H7 (cell line): Measurements from ENCODE around the gene ATP11A. TPM values are rescaled to one million over a fixed set of nuclear protein-coding genes. Genes with fewer than 3 reads are reported as not detected.
"Not testable (repeated sequence)": the region's sequence is repeated elsewhere in the genome, so short reads cannot be mapped to it uniquely, and the experiment has no call there.

Source experiments
- DNase-seq: peaks from one replicate; pipeline ENCODE4 v3.0.0; 2012
- H3K27me3 ChIP-seq: 2 replicates; pipeline ENCODE4 v1.6.0; 2011; ENCODE audit warnings: mild to moderate bottlenecking, low read length; ENCODE audit not compliant: control insufficient read depth, insufficient read depth
- H3K36me3 ChIP-seq: replicated peaks from 2 replicates; pipeline ENCODE4 v1.5.1; 2011; ENCODE audit warnings: low read length; ENCODE audit not compliant: control insufficient read depth, insufficient read depth
- H3K4me3 ChIP-seq: 2 replicates; pipeline ENCODE4 v1.5.1; 2011; ENCODE audit warnings: low read depth, mild to moderate bottlenecking, control low read depth, low read length, moderate library complexity; ENCODE audit not compliant: insufficient read depth
- total RNA-seq: library from RNA; depleted of rRNA; stranded (reverse); fragments of >200 nt; shearing (Covaris generic); gene quantifications from 2 replicates; pipeline ENCODE4 v1.2.3, GENCODE V29; 2014

ATP11A gene
- total RNA-seq, 1 experiment from 2014 or later = 9.9 TPM

DNA sequence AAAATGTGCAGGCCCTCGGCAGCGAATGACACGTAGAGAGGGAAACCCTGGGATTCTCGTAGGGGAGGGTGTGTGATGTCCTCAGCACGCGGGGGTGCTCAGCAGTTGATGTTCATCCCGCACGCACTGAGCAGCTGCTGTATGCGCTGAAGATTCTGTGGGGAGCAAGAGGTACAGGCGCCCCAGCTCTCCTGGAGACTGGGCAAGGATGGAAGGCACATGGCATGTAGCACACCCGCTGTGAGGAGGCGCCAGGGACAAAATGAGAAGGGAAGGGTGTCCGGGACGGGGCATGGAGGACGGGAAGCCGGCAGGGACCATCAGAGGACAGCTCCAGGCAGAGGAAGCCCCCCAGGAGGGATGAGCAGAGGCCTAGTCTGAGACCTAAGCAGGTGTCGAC is 15.4 kb downstream of the ATP11A start:
- no peaks in the 10 kb centered on the region for H3K36me3 ChIP-seq
- no peaks in the 10 kb centered on the region for H3K27me3 ChIP-seq
- peak; percentile 53 for DNase-seq
- H3K4me3 ChIP-seq = no peak overlapping the region

DNA sequence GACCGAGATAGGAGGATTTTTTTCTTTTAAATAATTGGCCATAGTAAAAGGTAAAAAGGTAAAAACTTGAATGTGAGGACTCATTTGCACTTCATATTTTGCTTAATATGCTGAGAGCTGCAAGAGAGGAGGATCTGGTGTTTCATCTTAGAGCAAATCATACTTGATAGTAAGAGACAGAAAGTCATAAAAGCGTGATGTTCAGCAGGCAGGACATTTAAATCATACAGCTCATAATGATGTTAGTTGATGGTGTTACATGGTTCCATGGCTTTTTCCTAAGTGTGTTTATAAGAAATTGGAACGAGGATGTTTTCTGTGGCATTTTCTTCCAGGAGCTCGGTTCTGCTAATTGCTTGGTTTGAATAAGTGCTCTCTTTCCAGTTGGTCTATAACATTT is 16.3 kb downstream of the ATP11A start:
- DNase-seq = no peak
- Histone ChIP-seq H3K27me3 (no peaks in the 10 kb centered on the region), H3K4me3 (no peak overlapping the region), H3K36me3 (no peaks in the 10 kb centered on the region)

- H3K27me3 ChIP-seq = no peaks in the 10 kb centered on the region
- H3K4me3 ChIP-seq = no peak overlapping the region
- DNase-seq = peak; percentile 47
- H3K36me3 ChIP-seq = no peaks in the 10 kb centered on the region
Observed at GRCh38 chr13:112708560-112709240, 18.9 kb downstream of the ATP11A start.

DNA sequence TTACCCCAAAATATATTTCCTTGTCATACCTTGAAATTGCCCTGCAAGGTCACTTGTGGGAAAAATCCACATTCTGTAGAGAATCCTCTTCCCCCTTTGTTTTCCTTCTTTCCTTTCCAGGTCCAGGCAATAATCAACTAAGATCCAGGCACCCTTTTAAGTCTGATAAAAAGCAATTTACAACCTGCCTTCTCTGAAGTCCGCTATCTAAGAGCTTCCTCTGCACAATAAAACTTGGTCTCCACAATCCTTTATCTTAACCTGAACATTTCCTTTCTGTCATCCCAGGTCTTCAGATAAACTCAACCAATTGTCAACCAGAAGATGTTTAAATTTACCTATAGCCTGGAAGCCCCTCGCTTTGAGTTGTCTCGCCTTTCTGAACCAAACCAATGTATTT is 19.5 kb downstream of the ATP11A start:
- not testable (repeated sequence) for H3K36me3 ChIP-seq, H3K27me3 ChIP-seq, DNase-seq, H3K4me3 ChIP-seq

- Histone ChIP-seq H3K27me3 (no peaks in the 10 kb centered on the region), H3K4me3 (no peak overlapping the region), H3K36me3 (no peaks in the 10 kb centered on the region)
- peak; percentile 70 for DNase-seq
Observed at GRCh38 chr13:112709825-112710783, 20.3 kb downstream of the ATP11A start.

DNA sequence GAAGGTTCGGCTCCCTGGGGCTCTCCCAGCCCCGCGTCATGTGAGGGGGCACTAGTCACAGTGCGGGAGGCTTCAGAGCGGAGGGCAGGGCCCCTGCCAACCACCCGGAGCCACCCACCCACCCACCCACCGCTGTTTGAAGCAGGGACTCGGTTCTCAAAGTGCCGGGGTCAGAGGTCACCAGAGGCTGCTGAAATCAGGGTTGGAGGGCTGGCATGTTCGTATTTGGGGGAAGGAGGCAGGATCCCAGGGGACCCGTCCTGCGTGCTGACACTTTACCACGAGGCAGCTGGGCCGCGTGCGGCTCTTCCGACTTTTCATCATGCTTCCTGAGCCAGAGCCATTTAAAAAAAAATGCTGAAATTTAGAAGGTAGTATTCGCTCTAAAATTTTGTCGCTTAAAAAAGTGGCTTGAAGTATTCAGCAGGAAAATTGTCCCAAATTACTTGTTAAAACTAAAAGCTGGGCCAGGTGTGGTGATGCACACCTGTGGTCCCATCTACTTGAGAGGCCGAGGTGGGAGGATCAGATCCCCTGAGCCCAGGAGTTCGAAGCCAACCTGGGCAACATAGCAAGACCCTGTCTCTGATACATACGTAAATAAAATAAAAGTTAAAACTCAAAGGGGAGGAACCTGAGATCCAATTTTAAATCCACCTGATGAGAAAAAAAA is 21.2 kb downstream of the ATP11A start:
- H3K36me3 ChIP-seq = no peaks in the 10 kb centered on the region
- DNase-seq = peak; percentile 57
- no peaks in the 10 kb centered on the region for H3K27me3 ChIP-seq
- no peak overlapping the region for H3K4me3 ChIP-seq

DNA sequence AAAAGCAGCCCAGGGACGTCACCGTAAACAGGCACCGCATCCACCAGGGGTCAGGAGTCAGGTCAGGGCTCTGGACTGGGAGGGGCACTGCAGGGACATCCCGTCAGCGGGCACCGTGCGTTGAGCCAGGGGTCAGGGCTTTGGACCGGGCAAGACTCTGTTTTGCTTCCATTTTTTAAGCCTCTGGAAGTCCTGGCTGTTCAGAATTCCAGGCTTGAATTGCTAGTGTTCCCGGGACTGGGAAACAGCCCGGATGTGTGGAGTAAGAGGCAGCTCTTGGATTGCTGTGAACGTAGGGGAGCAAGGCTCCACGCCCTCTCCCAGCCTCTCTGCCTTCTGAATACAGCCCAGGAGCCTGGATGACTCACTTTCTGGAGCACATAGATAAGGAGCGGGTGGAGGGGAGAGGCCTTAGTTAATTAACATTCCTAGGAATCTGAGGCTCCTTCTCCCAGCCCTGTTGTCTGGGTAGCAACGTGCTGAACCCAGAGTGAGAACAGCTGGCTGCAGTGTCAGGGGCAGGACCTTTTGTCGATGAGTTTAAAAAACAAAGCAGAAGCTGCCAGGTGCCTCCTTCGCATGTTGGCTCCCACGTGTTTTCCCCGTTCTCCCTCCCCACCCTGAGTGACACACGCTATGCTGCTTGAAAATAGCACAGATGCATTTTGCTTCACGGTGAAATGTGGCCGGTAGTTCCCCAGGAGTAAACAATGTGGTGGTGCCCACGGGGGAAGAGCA is 21.9 kb downstream of the ATP11A start:
- peak; percentile 93 for DNase-seq
- H3K27me3 ChIP-seq = no peaks in the 10 kb centered on the region
- H3K36me3 ChIP-seq = no peaks in the 10 kb centered on the region
- no peak overlapping the region for H3K4me3 ChIP-seq

- Histone ChIP-seq H3K27me3 (no peaks in the 10 kb centered on the region), H3K4me3 (no peak overlapping the region), H3K36me3 (no peaks in the 10 kb centered on the region)
- no peak for DNase-seq
Observed at GRCh38 chr13:112712451-112713207, 22.8 kb downstream of the ATP11A start.

- H3K36me3 ChIP-seq = no peaks in the 10 kb centered on the region
- no peak overlapping the region for H3K4me3 ChIP-seq
- peak; percentile 60 for DNase-seq
- no peaks in the 10 kb centered on the region for H3K27me3 ChIP-seq
Observed at GRCh38 chr13:112713517-112714253, 23.8 kb downstream of the ATP11A start.

GRCh38 chr13:112714376-112715174 is 24.7 kb downstream of the ATP11A start:
- no peaks in the 10 kb centered on the region for H3K27me3 ChIP-seq
- H3K4me3 ChIP-seq = no peak overlapping the region
- DNase-seq = peak; percentile 51
- H3K36me3 ChIP-seq = no peaks in the 10 kb centered on the region

DNA sequence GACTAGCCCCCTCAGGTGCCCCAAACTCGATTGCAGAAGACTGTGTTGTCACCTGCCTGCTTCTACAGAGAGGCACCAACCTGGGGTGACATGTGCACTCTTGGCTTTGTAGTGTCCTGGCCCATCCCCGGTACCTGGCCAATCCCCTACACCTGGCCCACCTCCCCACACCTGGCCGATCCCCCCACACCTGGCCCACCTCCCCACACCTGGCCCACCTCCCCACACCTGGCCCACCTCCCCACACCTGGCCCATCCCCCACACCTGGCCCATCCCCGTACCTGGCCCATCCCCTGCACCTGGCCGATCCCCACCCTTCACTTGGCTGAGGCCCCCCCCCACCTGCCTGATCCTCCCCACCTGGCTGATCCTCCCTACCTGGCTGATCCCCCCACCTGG is 25.4 kb downstream of the ATP11A start:
- Histone ChIP-seq H3K27me3 (no peaks in the 10 kb centered on the region), H3K36me3 (no peaks in the 10 kb centered on the region), H3K4me3 (no peak overlapping the region)
- DNase-seq = peak; percentile 74

GRCh38 chr13:112715715-112716460 is 26.1 kb downstream of the ATP11A start:
- no peaks in the 10 kb centered on the region for H3K27me3 ChIP-seq
- DNase-seq = peak; percentile 62
- H3K4me3 ChIP-seq = no peak overlapping the region
- no peaks in the 10 kb centered on the region for H3K36me3 ChIP-seq
